ENCODE measurements around the gene NTRK1.

NTRK1 gene

DNA sequence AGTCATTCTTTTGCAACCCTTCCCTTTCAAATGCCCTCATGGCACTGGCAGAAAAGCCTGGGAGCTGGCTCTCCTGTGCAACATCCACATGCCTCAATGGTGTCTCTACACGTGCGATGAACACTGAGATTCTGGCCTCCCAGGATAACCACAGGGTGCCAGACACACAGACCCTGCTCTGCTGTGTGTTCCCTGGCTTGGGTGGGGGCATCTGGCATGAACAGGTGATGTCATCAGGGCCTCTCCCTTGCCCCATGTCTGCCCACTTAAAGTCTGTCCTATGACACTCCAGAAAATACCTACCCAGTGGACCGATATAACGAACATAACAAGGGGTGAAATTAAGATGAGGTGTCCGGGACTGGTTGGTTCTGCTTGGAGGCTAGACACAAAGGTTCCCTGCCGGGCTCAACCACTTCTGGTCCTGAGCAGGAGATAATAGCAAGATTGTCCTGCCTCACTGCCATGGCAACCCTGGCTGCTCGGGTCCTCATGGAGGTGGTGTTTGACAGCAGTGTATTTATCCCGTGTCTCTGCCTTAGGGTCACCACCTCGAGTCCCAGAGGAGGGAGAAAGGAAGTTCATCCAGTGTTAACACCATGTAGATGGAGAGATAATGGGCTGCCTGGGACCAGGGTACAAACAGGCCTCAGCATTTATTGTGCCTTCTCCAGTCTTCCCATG, 21.1 kb upstream of the NTRK1 start:
- no peak for DNase-seq

DNA sequence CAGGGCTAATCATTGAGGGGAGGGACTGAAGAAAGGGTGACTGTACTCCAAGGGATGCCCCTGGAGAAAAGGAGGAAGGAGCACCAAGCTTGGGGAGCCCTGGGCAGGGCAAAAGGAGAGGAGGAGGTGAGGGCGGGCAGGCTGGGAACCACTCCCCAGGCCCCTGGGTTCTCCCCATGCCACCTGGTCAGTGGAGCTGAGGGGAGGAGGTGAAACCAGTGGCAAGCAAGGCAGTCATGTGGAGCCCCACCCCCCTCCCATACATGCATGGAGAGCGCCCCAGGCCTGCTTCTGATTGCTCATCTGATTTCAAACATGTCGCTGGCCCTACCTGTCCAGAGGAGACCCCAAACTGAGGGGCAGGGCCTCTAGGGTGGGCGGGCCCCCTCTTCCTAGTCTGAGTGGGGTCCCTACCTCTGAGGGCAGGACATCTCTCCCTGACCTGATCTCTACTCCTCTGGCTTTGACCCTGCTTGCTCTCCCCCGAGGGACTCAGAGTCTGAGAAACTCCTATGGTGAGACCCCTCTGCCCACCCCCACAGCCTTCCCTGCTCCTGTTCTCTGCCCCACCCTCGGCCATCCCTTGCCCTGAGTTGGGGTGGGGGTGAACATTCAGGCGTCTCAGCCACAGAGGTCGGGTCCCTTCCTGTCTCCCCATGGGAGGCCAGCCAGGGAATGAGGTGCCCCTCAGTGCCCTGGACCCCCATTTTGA, 20.3 kb upstream of the NTRK1 start:
- no peak for DNase-seq

GRCh38 chr1:156840898-156841279, 19.8 kb upstream of the NTRK1 start:
- DNase-seq = no peak

DNA sequence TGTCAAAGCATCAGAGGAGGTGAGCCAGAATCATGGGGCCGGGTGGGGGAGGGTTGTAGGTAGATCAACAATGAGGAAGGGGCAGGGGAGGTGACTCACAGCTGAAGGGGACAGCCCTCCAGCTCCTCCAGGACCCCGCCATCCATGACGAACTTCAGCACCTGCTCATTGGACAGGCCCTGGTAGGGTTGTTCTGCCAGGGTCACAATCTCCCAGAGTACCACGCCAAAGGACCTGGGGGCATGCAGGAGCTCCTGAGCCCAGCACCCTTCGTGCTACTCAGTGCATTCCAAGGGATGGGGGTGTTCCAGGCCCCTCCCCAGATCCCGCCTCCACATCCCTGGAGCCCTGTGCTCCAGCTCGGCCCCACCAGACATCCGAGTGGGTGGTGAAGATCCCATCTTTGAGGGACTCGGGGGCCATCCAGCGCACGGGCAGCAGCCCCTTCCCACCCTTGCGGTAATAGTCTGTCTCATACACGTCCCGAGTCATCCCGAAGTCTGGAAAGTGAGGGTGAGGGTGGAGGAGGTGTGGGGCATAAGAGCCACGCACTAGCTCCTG, 19.3 kb upstream of the NTRK1 start:
- DNase-seq = no peak

DNA sequence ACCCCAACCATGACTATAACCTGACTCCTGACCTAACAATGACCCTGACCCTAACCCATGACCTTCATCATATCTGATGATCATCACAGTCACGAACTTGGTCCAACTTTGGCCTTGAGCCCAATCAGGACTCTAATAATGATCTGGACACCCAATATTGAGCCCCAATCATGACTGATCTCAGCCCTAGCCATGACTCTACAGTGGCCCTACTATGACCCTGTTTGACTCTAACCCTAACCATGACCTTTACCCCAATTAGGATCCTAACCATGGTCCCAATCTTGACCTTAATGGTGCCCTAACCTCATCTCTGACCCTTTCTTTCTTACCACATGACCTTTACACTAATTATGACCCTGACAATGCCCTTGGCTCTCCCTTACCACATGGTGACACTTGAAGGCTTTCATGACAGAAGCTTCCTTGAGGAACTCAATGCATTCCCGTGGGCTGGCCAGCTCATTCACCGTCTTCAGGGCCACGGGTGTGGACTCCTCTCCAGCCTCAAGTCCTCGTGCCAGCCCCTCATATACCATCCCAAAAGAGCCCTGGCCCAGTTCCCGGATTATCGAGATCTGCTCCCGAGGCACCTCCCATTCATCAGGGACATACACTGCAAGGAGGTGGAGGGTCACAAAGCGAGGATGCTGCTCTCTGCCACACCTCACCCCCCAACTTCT, 17.9 kb upstream of the NTRK1 start:
- DNase-seq = no peak

GRCh38 chr1:156844102-156844501, 16.6 kb upstream of the NTRK1 start:
- DNase-seq = no peak

- DNase-seq = no peak
These were observed 16.0 kb upstream of the NTRK1 start for GRCh38 chr1:156844638-156845037.

DNA sequence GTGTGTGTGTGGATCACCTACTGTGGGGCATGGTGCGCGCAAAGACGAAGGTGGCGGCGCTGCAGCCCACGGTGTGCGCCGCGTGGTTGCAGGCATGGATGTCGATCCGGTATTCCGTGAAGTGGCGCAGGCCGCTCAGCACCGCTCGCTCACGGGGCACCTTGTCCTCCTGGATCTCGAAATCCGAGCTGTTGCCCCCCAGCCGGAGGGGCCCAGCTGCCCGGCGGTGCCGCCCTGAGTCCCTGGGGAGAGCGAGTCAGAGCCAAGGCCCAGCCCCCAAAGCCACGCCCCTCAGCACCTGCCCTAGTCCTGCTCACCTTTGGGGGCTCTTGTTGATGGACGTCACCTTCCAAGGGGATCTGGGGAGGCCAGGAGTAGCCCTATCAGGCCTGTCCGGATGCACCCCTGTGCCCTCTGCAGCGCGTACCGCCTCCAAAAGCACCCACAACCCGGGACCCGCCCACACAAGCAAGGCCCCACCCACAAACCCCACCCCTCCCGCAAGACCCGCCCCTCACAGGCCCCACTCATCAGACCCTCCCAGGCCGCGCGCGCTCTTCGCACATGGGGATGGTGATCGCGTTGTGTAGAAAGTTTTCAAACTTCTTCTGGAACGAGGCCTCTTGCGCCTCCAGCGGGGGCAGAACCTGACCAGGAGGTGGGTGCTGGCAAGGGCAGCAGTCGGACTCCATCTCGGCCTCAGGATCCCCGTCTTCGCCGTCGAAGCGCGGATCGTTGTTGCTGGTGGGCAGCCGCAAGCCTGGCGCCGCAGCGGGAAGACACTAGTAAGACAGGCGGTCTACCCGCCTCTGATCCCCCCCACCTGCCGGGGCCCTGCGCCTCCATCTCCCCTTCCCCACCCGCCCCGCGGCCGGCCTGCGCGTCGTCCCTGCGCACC, 15.4 kb upstream of the NTRK1 start:
- peak; percentile 68 for DNase-seq

DNA sequence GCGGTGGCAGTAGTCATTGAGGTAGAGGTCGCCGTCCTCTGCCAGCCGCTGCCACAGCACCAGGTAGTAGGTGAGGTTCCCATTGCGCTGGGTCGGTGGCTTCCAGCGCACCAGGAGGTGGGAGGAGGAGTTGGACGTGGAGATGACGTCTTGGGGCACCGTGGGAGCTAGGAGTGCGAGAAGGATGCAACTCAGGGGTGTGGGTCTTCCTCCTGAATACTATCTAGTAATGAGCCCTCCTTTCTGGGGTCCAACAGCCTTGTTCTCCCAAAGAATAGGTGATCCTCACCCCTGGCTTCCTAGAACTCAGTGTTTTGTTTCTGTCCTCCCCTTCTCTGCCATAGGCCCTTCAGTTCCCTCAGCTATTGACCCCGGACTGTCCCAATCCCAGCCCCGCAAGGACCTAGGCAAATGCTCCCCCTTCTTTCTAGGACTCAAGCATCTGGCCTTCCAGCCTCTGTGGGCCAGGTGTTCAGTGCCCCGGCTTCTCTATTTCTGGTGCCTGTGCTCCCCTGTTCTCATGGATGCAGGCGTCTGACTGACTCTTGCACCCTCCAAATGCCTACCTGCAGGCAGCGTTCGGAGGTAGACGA, 14.6 kb upstream of the NTRK1 start:
- DNase-seq = no peak

DNA sequence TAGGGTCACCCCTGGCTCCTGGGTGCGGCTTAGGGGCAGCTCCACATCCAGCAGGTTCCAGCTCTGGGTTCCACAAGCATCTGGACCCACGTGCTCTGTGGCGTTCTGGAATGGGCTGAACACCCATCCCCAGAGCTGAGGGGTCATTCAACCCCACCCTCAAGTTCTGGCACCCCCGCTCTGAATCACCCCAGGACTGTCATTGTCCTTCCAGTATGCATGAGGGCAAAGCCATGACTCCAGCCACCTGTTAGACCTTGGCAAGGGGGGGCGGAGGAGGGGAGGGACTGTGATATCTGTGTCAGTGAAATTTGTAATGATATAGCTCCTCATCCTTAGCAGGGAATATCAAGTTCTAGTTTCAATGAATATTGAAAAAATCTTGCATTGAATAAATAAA, 14.0 kb upstream of the NTRK1 start:
- no peak for DNase-seq

DNA sequence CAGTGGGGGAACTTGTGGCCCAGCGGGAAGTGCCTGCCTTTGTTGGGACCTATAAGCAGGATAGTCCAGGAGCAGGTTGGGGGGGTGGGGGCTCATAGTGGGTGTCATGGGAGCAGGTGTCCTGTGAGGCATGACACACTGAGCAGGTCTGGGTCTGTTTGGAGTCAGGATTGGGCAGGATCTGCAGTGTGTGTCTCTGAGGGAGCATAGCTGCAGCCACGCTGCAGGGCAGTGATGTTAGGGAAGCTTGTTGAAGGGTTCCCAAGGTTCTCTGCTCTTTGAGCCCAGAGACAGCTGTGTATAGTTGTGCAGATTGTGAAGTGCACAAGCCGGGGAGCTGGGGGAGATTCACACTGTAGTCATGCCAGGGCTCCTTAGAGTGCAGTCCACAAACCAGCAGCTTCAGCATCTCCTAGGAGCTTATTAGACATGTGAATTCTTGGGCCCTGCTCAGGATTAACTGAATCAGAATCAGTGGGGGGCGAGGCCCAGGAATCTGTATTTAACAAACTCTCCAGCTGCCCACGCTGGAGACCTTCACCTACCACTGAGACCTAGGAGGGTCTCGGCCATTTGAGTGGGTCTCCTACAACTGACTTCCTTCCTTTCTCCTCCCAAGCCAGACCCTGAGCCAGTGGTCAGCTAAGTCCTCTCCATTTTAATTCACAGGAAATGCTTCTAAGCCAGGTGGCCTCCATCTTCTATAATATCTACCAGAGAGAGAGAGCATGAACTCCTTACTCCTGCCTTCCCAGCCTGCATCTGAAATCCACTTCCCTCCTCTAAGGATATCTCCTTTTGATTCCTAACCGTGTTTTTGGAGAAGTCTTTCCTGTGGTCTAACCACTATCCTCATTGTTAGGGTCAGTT, 12.8 kb upstream of the NTRK1 start:
- no peak for DNase-seq

DNA sequence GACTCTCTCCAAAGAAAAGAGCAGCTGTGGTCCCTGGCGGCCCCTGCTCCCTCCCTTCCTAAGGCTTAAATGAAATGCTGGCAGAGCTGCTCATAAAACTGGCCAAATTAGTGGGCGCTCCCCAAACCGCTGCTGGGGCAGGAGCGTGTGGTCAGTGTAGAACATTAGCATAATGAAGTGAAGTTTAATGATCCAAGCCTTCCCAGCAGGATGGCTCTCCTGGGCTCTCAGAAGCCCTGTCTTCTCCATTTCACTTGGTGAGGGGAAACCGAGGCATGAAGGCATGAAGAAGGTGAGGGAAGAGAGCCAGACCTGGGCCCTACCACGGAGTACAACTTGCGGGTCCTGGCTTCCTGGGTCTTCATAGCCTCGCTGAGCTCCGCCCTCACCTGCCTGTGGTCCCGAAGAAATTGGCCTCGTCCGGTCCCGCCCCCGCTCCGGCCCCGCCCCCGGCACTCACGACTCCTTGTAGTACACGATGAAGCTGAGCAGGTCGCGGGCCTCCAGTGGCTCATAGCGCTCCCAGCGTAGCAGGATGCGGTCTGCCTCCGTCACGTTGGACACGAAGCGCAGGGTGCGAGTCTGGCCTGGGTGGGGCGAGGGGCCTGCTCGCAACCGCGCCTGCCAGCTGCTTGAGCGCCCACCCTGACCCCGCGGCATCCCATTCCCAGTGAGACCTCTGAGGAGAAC, 12.1 kb upstream of the NTRK1 start:
- DNase-seq = no peak

- DNase-seq = no peak
These were observed 11.5 kb upstream of the NTRK1 start for GRCh38 chr1:156849151-156849496.

DNA sequence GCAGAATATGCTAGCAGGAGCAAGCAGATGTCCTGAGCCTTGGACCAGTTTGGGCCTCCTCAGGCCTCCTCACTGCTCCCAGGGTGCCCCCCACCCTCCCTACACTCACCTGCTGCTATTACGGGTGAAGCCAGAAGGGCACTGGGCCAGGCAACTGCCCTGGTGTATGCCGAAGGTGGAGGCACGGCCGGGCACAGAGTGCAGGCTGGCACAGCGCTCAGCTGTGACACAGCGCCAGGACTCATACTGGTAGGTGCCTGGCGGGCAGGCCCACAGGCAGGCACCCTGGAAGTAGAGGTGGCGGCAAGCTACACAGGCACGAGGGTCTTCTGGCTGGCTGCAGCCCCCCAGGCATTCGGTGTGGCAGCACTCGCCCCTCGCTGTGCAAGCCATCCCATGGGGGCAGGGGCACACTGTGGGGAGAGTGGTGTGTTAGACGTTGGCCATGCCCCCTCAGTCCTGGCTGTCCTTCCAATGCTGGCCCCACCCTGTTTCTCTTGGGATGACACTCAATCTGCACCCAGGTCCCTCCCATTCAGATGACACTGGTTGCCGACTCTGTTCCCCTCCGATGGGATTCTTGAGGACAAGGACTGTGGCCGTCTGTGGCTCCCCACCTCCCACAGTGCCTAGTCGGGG, 8.8 kb upstream of the NTRK1 start:
- no peak for DNase-seq

GRCh38 chr1:156852418-156852874, 8.2 kb upstream of the NTRK1 start:
- DNase-seq = peak; percentile 53

GRCh38 chr1:156853761-156854160, 6.9 kb upstream of the NTRK1 start:
- no peak for DNase-seq

DNA sequence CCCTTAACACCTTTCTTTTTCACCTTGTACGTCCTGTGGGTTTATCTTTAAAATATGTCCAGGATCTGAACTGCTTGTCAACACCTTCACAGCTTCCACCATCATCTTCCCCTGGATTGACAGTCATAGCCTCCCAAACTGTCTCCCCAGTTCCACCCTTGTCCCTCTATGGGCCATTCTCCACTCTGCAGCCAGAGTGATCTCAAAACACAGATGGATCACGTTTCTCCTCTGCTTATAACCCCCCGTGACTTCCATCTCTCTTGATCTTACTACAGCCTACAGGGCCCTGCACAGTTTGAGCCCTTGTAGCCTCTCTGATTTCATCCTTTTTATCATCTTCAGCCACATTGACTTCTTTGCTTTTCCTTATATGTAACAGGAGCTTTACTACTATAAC, 6.0 kb upstream of the NTRK1 start:
- DNase-seq = no peak

DNA sequence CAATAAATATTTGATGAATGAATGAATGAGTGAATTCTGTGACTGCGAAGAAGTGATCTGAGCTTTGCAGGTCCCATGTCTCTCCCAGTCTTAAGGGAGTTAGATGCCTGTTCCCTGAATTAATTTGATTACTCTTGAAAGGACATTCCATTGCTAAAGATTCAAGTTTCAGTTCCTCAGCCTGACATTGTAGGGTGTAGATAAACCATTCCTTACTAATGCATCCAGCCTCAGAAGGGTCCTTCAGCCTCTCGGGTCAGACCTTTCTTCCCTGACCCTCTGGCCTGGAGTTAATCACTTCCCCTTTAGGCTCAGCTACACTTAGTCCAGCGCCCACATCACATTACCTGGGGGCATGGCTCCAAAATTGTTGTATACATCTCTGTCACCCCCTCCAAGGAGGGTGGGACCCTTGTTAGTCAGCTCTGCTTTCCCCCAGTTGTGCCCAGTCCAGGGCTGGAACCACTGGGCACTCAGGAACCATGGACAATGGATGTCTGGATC, 4.3 kb upstream of the NTRK1 start:
- no peak for DNase-seq

DNA sequence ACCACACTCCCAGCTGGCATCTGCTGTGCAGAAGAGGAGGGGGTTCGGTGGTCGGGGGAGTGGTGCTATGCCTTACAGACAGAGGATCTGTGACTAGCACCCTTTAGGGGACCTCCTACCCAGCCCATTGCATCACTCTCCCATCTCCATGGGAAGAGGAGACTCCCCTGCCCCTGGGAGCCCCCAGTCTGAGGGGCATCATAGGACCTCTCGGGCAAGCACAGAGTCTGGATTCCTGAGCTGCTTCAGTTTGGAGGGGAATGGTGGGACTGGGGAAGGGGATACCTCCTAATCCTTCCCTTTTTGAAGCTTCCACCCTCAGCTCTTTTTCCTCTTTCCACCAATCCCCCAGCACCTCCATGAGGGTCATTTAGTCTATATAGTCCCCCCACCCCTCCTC, 3.1 kb upstream of the NTRK1 start:
- no peak for DNase-seq

GRCh38 chr1:156858555-156858956, 2.1 kb upstream of the NTRK1 start:
- DNase-seq = peak; percentile 45
